SU-DHL-6 (cell line): ENCODE results near the gene ZC3H4.

Source experiments
- CTCF ChIP-seq: fragments of 200-600 bp; sonication (generic); IDR thresholded peaks from one replicate; pipeline ENCODE4 v1.5.1; 2017; ENCODE audit warnings: antibody characterized with exemption, mild to moderate bottlenecking, low read length, moderate library complexity; ENCODE audit not compliant: insufficient read depth, poor library complexity, severe bottlenecking
- EZH2phosphoT487 ChIP-seq: fragments of 200-600 bp; sonication (generic), shearing (Covaris generic); conservative IDR thresholded peaks from 2 replicates; pipeline ENCODE4 v1.6.1; 2018; ENCODE audit warnings: mild to moderate bottlenecking, antibody characterized with exemption, low read length, moderate library complexity, mixed read lengths

DNA sequence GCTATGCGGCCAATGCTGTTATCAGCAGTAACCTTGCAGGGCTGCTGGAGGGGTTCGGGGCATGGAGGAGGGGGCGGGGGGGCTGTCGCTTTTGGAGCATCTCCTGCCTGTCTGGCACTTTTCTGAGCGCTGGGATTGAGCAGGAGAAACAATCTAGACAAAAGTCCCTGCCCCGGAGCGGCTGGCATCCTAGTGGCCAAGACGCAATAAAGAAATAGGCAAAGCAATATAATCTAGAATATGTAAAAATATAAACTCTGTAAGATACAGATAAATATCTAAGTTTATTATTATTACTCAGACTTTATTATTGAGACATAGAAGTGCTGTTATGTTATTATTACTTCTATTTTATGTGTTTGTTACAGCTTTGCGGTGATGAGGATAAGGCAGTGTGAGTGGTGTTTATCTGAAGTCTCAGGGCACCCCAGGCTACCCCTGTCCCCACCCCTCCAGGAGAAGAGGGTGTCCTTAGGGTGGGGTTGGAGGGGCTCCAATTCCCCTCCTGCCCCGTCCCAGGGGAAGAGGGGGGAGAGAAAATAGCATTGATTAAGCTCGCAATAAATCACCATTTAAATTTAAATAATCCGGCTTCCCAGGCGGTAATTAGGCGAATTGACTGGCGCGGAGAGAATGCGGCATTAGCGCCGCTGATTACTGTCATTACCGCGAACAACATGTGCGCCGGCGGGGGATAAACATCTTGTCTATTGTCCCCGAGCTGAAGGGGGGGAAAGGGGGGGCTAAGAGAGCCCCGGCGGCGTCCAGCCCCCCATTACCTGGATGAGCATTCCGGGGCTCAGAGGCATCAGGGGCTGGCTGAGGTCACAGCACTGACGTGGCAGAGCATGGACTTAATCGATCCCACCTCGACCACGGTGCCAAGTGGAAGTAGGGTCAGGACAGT lies 90.8 kb downstream of the ZC3H4 start:
- TF ChIP-seq CTCF (no peak), EZH2phosphoT487 (no peak)
